ENCODE measurements around the gene ADARB2.

The ADARB2 gene

GRCh38 chr10:1175956-1176565 lies 561.3 kb downstream of the ADARB2 start:
- no peak for DNase-seq (ENCODE audit: low spot score)
- no peak for TF ChIP-seq CTCF (IDR thresholded peaks at IDR 0.05; ENCODE audit: borderline replicate concordance, control extremely low read depth, extremely low read depth, insufficient read depth, missing control alignments)
- in situ Hi-C loops (cut with MboI; ENCODE audit: low sequenced_read_pairs, unreplicated experiment) = no loop called here

DNA sequence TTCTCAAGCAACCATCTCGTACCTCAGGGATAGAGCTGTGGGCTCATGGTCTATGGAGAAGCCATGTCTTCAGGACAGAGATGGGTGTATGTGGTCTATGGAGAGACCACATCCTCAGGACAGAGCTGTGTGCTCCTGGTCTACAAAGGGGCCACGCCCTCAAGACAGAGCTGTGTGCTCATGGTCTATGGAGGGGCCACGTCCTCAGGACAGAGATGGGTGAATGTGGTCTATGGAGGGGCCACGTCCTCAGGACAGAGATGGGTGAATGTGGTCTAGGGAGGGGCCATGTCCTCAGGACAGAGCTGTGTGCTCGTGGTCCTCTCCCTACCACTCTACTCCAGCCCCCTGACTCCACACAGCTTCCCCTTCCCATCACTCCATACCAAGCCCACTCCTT lies 563.3 kb downstream of the ADARB2 start:
- in situ Hi-C loops (cut with MboI; ENCODE audit: low sequenced_read_pairs, unreplicated experiment) = no loop called here

DNA sequence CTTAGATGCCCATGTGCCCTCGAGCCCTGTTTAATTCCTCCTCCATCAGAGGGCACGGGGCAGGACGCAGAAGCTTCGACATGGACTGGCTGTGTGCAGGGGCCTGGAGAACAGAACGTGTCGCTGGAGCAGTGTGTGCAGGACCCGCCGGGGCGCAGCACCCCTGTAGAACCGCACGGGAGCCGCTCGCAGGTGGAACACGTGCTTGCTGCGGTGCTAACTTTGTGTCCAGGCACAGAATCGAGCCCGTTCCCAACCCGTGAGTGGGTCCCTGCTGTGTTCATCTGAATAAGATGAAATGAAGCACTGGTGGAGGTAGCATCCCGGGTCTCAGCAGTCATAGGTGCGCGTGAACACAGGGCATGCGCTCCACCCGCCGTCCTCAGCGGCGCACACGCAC lies 564.2 kb downstream of the ADARB2 start:
- DNase-seq (ENCODE audit: low spot score) = no peak
- in situ Hi-C loops (cut with MboI; ENCODE audit: low sequenced_read_pairs, unreplicated experiment) = no loop called here
- TF ChIP-seq CTCF (IDR thresholded peaks at IDR 0.05; ENCODE audit: borderline replicate concordance, control extremely low read depth, extremely low read depth, insufficient read depth, missing control alignments) = no peak

More for the DNA sequence above, 563.3 kb downstream of the ADARB2 start:
- TF ChIP-seq CTCF (IDR thresholded peaks at IDR 0.05; ENCODE audit: borderline replicate concordance, control extremely low read depth, extremely low read depth, insufficient read depth, missing control alignments) = no peak
- DNase-seq (ENCODE audit: low spot score) = no peak

- no peak for DNase-seq (ENCODE audit: low spot score)
- in situ Hi-C loops (cut with MboI; ENCODE audit: low sequenced_read_pairs, unreplicated experiment) = no loop called here
- TF ChIP-seq CTCF (IDR thresholded peaks at IDR 0.05; ENCODE audit: borderline replicate concordance, control extremely low read depth, extremely low read depth, insufficient read depth, missing control alignments) = no peak
These were observed 564.9 kb downstream of the ADARB2 start for GRCh38 chr10:1172256-1172984.

- no peak for DNase-seq (ENCODE audit: low spot score)
- in situ Hi-C loops (cut with MboI; ENCODE audit: low sequenced_read_pairs, unreplicated experiment) = no loop called here
- no peak for TF ChIP-seq CTCF (IDR thresholded peaks at IDR 0.05; ENCODE audit: borderline replicate concordance, control extremely low read depth, extremely low read depth, insufficient read depth, missing control alignments)
These were observed 565.7 kb downstream of the ADARB2 start for GRCh38 chr10:1171586-1171985.

DNA sequence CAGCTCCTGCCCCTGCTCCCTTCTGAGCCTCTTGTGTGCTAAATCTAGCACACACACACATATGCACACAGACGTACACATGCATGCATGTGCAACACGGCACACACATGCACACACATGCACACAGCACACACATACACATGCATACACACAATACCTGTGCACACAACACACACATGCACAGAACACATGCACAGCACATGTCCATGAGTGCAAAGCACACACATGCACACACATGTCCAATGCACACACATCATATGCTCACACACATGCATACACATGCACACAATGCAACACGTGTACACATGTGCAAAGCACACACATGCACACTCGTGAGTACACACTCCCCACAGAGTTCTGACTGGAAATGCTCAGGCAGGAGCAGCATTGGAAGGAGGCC lies 566.1 kb downstream of the ADARB2 start:
- in situ Hi-C loops (cut with MboI; ENCODE audit: low sequenced_read_pairs, unreplicated experiment) = no loop called here
- no peak for DNase-seq (ENCODE audit: low spot score)
- TF ChIP-seq CTCF (IDR thresholded peaks at IDR 0.05; ENCODE audit: borderline replicate concordance, control extremely low read depth, extremely low read depth, insufficient read depth, missing control alignments) = no peak

Measured in GM13976 (cell line).